Smooth muscle cell (in vitro differentiated cells): ENCODE data around the gene APRT. TPM values are rescaled to one million over a fixed set of nuclear protein-coding genes. Genes with fewer than 3 reads are reported as not detected.

Source experiments
- DNase-seq: peaks from one replicate; lab custom pipeline; 2025; ENCODE audit not compliant: unreplicated experiment; lab: John Stamatoyannopoulos, UW
- H2AFZ ChIP-seq: fragments of 200-600 bp; sonication (generic); 2 replicates; pipeline ENCODE4 v1.6.0; 2016; ENCODE audit warnings: antibody characterized with exemption, low read depth, mild to moderate bottlenecking
- H3F3A ChIP-seq: fragments of 200-600 bp; sonication (generic); 2 replicates; pipeline ENCODE4 v1.6.0; 2017; ENCODE audit warnings: antibody characterized with exemption, low read depth
- H3K27ac ChIP-seq: fragments of 200-600 bp; sonication (generic); 2 replicates; pipeline ENCODE4 v1.5.1; 2016; ENCODE audit warnings: low read depth, mild to moderate bottlenecking
- H3K27me3 ChIP-seq: fragments of 200-600 bp; sonication (generic); 2 replicates; pipeline ENCODE4 v1.6.1; 2016; ENCODE audit warnings: low read depth, mild to moderate bottlenecking
- H3K36me3 ChIP-seq: fragments of 200-600 bp; sonication (generic); 2 replicates; pipeline ENCODE4 v1.5.1; 2016; ENCODE audit warnings: low read depth
- H3K4me1 ChIP-seq: fragments of 200-600 bp; sonication (generic); 2 replicates; pipeline ENCODE4 v1.5.1; 2016; ENCODE audit warnings: low read depth
- H3K4me2 ChIP-seq: fragments of 200-600 bp; sonication (generic); 2 replicates; pipeline ENCODE4 v1.6.0; 2016; ENCODE audit warnings: mild to moderate bottlenecking
- H3K4me3 ChIP-seq: fragments of 200-600 bp; sonication (generic); 2 replicates; pipeline ENCODE4 v1.5.1; 2016; ENCODE audit warnings: mild to moderate bottlenecking
- H3K79me2 ChIP-seq: fragments of 200-600 bp; sonication (generic); 2 replicates; pipeline ENCODE4 v1.6.0; 2016; ENCODE audit warnings: low read depth, mild to moderate bottlenecking
- H3K9ac ChIP-seq: fragments of 200-600 bp; sonication (generic); 2 replicates; pipeline ENCODE4 v1.6.0; 2016; ENCODE audit warnings: low read depth
- H3K9me3 ChIP-seq: fragments of 200-600 bp; sonication (generic); replicated peaks from 2 replicates; pipeline ENCODE4 v1.5.1; 2016; ENCODE audit warnings: low read depth
- H4K20me1 ChIP-seq: fragments of 200-600 bp; sonication (generic); 2 replicates; pipeline ENCODE4 v1.6.0; 2016; ENCODE audit warnings: low read depth
- WGBS: methylation state at CpG from one replicate; pipeline ENCODE4 v1.1.7; 2016; ENCODE audit warnings: low lambda C conversion rate; 5-methylcytosine and 5-hydroxymethylcytosine counted together
- polyA plus RNA-seq: library from polyadenylated mRNA; unstranded; fragments of >200 nt; fragmentation: Nextera tagmentation; extraction: Ambion mirVana; gene quantifications from 2 replicates; pipeline ENCODE4 v1.2.1, GENCODE V29; 2016
- total RNA-seq: library from RNA; depleted of rRNA; stranded (reverse); fragments of >200 nt; gene quantifications from 2 replicates; pipeline ENCODE4 v1.2.3, GENCODE V29; 2014
- TF ChIP-seq, protein P1 (sequence below): fragments of 200-600 bp; sonication (generic); IDR thresholded peaks from 2 replicates; pipeline ENCODE4 v1.5.1; 2017; ENCODE audit warnings: borderline replicate concordance, mild to moderate bottlenecking, antibody characterized with exemption; ENCODE audit not compliant: insufficient read depth, poor library complexity, severe bottlenecking

The APRT gene
- total and polyA plus RNA-seq, 2 experiments from 2014 or later: 143 to 200 TPM

- Histone ChIP-seq H3K4me2 (no peak overlapping the region), H2AFZ (no peak overlapping the region), H3K9ac (no peak overlapping the region), H3K79me2 (no peaks in the 10 kb centered on the region), H3K4me3 (no peak overlapping the region), H3K36me3 (no peaks in the 10 kb centered on the region), H3K4me1 (no peaks in the 10 kb centered on the region), H3K27ac (no peak overlapping the region), H3F3A (no peaks in the 10 kb centered on the region), H4K20me1 (no peaks in the 10 kb centered on the region), H3K27me3 (no peaks in the 10 kb centered on the region), H3K9me3 (no peaks in the 10 kb centered on the region)
- TF ChIP-seq, protein P1, sequence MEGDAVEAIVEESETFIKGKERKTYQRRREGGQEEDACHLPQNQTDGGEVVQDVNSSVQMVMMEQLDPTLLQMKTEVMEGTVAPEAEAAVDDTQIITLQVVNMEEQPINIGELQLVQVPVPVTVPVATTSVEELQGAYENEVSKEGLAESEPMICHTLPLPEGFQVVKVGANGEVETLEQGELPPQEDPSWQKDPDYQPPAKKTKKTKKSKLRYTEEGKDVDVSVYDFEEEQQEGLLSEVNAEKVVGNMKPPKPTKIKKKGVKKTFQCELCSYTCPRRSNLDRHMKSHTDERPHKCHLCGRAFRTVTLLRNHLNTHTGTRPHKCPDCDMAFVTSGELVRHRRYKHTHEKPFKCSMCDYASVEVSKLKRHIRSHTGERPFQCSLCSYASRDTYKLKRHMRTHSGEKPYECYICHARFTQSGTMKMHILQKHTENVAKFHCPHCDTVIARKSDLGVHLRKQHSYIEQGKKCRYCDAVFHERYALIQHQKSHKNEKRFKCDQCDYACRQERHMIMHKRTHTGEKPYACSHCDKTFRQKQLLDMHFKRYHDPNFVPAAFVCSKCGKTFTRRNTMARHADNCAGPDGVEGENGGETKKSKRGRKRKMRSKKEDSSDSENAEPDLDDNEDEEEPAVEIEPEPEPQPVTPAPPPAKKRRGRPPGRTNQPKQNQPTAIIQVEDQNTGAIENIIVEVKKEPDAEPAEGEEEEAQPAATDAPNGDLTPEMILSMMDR: no peak
- WGBS: 91% methylated on average over 41 of the region's 41 CpGs
- DNase-seq: no peak
Measured at GRCh38 chr16:88816736-88817535, 5.2 kb upstream of the APRT start.

- no peak for DNase-seq
- peaks cover 2% of the 10 kb centered on the region for H4K20me1 ChIP-seq
- H3K27ac ChIP-seq: no peak overlapping the region
Measured at GRCh38 chr16:88815901-88816589, 4.3 kb upstream of the APRT start.

GRCh38 chr16:88815227-88815626, 3.5 kb upstream of the APRT start:
- TF ChIP-seq, protein P1: no peak
- no peak overlapping the region for H3K4me2 ChIP-seq
- DNase-seq: no peak
- no peaks in the 10 kb centered on the region for H3K79me2 ChIP-seq
- H3K36me3 ChIP-seq: no peaks in the 10 kb centered on the region
- H4K20me1 ChIP-seq: peaks cover 9% of the 10 kb centered on the region
- H2AFZ ChIP-seq: no peak overlapping the region
- H3K4me3 ChIP-seq: no peak overlapping the region
- peaks cover 9% of the 10 kb centered on the region for H3K4me1 ChIP-seq
- no peaks in the 10 kb centered on the region for H3F3A ChIP-seq
- whole genome bisulfite sequencing: 96% methylated on average over 10 of the region's 10 CpGs
- H3K27me3 ChIP-seq: no peaks in the 10 kb centered on the region
- H3K9me3 ChIP-seq: no peaks in the 10 kb centered on the region
- no peak overlapping the region for H3K9ac ChIP-seq
- H3K27ac ChIP-seq: no peak overlapping the region

More at GRCh38 chr16:88815901-88816589, 4.3 kb upstream of the APRT start:
- Histone ChIP-seq H3K27me3 (no peaks in the 10 kb centered on the region), H3K9me3 (no peaks in the 10 kb centered on the region), H3F3A (no peaks in the 10 kb centered on the region), H3K9ac (no peak overlapping the region), H3K79me2 (no peaks in the 10 kb centered on the region), H3K4me1 (peaks cover under 1% of the 10 kb centered on the region), H3K4me3 (no peak overlapping the region), H3K36me3 (no peaks in the 10 kb centered on the region), H2AFZ (no peak overlapping the region), H3K4me2 (no peak overlapping the region)
- TF ChIP-seq, protein P1: peak; percentile 49
- whole genome bisulfite sequencing: 79% methylated on average over 15 of the region's 19 CpGs
